GM23248 (cell line): Measurements from ENCODE around the gene MAP3K20.
"Not testable (repeated sequence)": the region's sequence is repeated elsewhere in the genome, so short reads cannot be mapped to it uniquely, and the experiment has no call there.

Experiments used
- EZH2 ChIP-seq: fragments of 200-600 bp; sonication (generic); IDR thresholded peaks from 2 replicates; pipeline ENCODE4 v1.6.1; 2018; ENCODE audit warnings: antibody characterized with exemption, mild to moderate bottlenecking; ENCODE audit not compliant: insufficient read depth, poor library complexity, severe bottlenecking
- EZH2phosphoT487 ChIP-seq: fragments of 200-600 bp; sonication (generic); IDR thresholded peaks from 2 replicates; pipeline ENCODE4 v1.6.1; 2018; ENCODE audit warnings: antibody characterized with exemption, moderate library complexity, mild to moderate bottlenecking, low read depth; ENCODE audit not compliant: insufficient read depth

DNA sequence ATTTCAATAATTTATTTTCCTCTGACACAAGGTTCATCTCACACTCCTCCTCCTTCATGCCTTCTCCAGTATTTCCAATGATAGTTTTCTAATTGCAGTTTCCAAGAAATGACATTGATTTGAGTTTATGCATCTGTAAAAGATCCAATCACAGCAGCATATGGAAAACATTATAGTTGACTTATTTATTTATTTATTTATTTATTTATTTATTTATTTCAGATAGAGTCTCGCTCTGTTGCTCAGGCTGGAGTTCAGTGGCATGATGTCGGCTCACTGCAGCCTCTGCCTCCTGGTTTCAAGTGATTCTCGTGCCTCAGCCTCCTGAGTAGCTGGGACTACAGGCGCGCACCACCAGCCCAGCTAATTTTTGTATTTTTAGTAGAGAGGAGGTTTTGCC is 52.5 kb downstream of the MAP3K20 start:
- not testable (repeated sequence) for TF ChIP-seq EZH2, EZH2phosphoT487
